AG08396 (cell line): ENCODE data around the gene CUX1.
A peak's percentile ranks its signal among the peaks of the same experiment; 100 is the strongest.

ENCODE experiments used
- DNase-seq: peaks from one replicate; pipeline ENCODE4 v3.0.0; 2012; ENCODE audit warnings: low spot score, mixed read lengths

The CUX1 gene

GRCh38 chr7:102189756-102190155 is 372.3 kb downstream of the CUX1 start:
- no peak for DNase-seq

- DNase-seq, result no peak
Observed at GRCh38 chr7:102190776-102191350, 373.4 kb downstream of the CUX1 start.

- no peak for DNase-seq
Observed at GRCh38 chr7:102191556-102192379, 374.3 kb downstream of the CUX1 start.

GRCh38 chr7:102192790-102193189 is 375.4 kb downstream of the CUX1 start:
- no peak for DNase-seq

- DNase-seq, result peak; percentile 35
Observed at GRCh38 chr7:102193806-102194205, 376.4 kb downstream of the CUX1 start.

GRCh38 chr7:102195361-102195760 is 377.9 kb downstream of the CUX1 start:
- no peak for DNase-seq

GRCh38 chr7:102196028-102196427 is 378.6 kb downstream of the CUX1 start:
- DNase-seq, result no peak

- no peak for DNase-seq
Observed at GRCh38 chr7:102197161-102197560, 379.7 kb downstream of the CUX1 start.

- DNase-seq, result no peak
Observed at GRCh38 chr7:102197599-102197998, 380.2 kb downstream of the CUX1 start.

- DNase-seq, result no peak
Observed at GRCh38 chr7:102198417-102198956, 381.1 kb downstream of the CUX1 start.

- DNase-seq, result no peak
Observed at GRCh38 chr7:102201576-102201975, 384.1 kb downstream of the CUX1 start.

GRCh38 chr7:102202556-102202955 is 385.1 kb downstream of the CUX1 start:
- DNase-seq, result no peak

- no peak for DNase-seq
Observed at GRCh38 chr7:102203218-102203617, 385.8 kb downstream of the CUX1 start.

GRCh38 chr7:102204212-102204611 is 386.8 kb downstream of the CUX1 start:
- no peak for DNase-seq

- no peak for DNase-seq
Observed at GRCh38 chr7:102205915-102206314, 388.5 kb downstream of the CUX1 start.

GRCh38 chr7:102208826-102209225 is 391.4 kb downstream of the CUX1 start:
- no peak for DNase-seq

GRCh38 chr7:102210787-102211186 is 393.4 kb downstream of the CUX1 start:
- DNase-seq, result no peak

- DNase-seq, result no peak
Observed at GRCh38 chr7:102211590-102212550, 394.4 kb downstream of the CUX1 start.

- no peak for DNase-seq
Observed at GRCh38 chr7:102214477-102215072, 397.1 kb downstream of the CUX1 start.

GRCh38 chr7:102215256-102215655 is 397.8 kb downstream of the CUX1 start:
- DNase-seq, result no peak

GRCh38 chr7:102215711-102216110 is 398.3 kb downstream of the CUX1 start:
- DNase-seq, result no peak
